HEK293 (cell line): ENCODE measurements around the gene STK16.

Source experiments
- CTCF ChIA-PET: fragments of 350-600 bp; formaldehyde crosslinking; extraction: SDS; loops from one replicate; lab custom pipeline; 2021; ENCODE audit warnings: antibody characterized with exemption; lab: Yijun Ruan, JAX
- POLR2A ChIA-PET: fragments of 300-600 bp; formaldehyde crosslinking; extraction: SDS; loops from one replicate; lab custom pipeline; 2020; ENCODE audit warnings: antibody characterized with exemption, inconsistent platforms; lab: Yijun Ruan, JAX
- H3K27ac ChIP-seq: fragments of 200-500 bp; sonication (Bioruptor generic); 2 replicates; pipeline ENCODE4 v1.5.1; 2014; ENCODE audit warnings: low read depth, low read length, control low read depth, inconsistent platforms; ENCODE audit errors: extremely low read depth
- H3K36me3 ChIP-seq, 2 experiments: fragments of 200-500 bp in 1 of 2; sonication (Bioruptor generic) in 1 of 2; 1 replicate in 1 of 2; 2 replicates in 1 of 2; pipeline ENCODE4 v1.5.1; 2014 to 2017; ENCODE audit warnings: inconsistent platforms in 2 of 2, low read length in 2 of 2; ENCODE audit not compliant: control insufficient read depth in 2 of 2, insufficient read depth in 1 of 2
- H3K4me1 ChIP-seq: fragments of 200-500 bp; sonication (Bioruptor generic); 2 replicates; pipeline ENCODE4 v1.5.1; 2014; ENCODE audit warnings: mild to moderate bottlenecking, low read length, inconsistent platforms; ENCODE audit not compliant: control insufficient read depth, insufficient read depth
- H3K4me3 ChIP-seq: 2 replicates; pipeline ENCODE4 v1.5.1; 2011; ENCODE audit warnings: low read depth, mild to moderate bottlenecking, control low read depth, low read length, moderate library complexity
- H3K9me3 ChIP-seq: fragments of 200-500 bp; sonication (Bioruptor generic); 2 replicates; pipeline ENCODE4 v1.5.1; 2014; ENCODE audit warnings: low read depth, low read length, inconsistent platforms; ENCODE audit not compliant: control insufficient read depth, insufficient read depth
- CTCF ChIP-seq: fragments of 450-650 bp; formaldehyde crosslinking; IDR thresholded peaks from 2 replicates; pipeline ENCODE4 v1.5.1; 2016; ENCODE audit warnings: missing biosample characterization, missing genetic modification characterization
- GLIS1 ChIP-seq: fragments of 450-650 bp; formaldehyde crosslinking; IDR thresholded peaks from 2 replicates; pipeline ENCODE4 v1.5.1; 2016; ENCODE audit warnings: missing biosample characterization, missing genetic modification characterization
- GLIS2 ChIP-seq: fragments of 450-650 bp; formaldehyde crosslinking; IDR thresholded peaks from 2 replicates; pipeline ENCODE4 v1.5.1; 2016; ENCODE audit warnings: missing biosample characterization, missing genetic modification characterization
- HIC1 ChIP-seq: fragments of 450-650 bp; formaldehyde crosslinking; IDR thresholded peaks from 2 replicates; pipeline ENCODE4 v1.5.1; 2016; ENCODE audit warnings: missing biosample characterization, missing genetic modification characterization
- HOXD13 ChIP-seq: sonication (generic); formaldehyde crosslinking; IDR thresholded peaks from 2 replicates; pipeline ENCODE4 v1.8.0; 2022; ENCODE audit warnings: missing genetic modification reagents, borderline replicate concordance
- REST ChIP-seq: fragments of 450-650 bp; formaldehyde crosslinking; IDR thresholded peaks from 2 replicates; pipeline ENCODE4 v1.5.1; 2016; ENCODE audit warnings: missing biosample characterization, missing genetic modification characterization
- ZBTB48 ChIP-seq: fragments of 450-650 bp; formaldehyde crosslinking; IDR thresholded peaks from 2 replicates; pipeline ENCODE4 v1.5.1; 2016; ENCODE audit warnings: missing biosample characterization, missing genetic modification characterization
- ZBTB7A ChIP-seq: fragments of 450-650 bp; formaldehyde crosslinking; IDR thresholded peaks from 2 replicates; pipeline ENCODE4 v1.5.1; 2016; ENCODE audit warnings: low read depth, missing biosample characterization, missing genetic modification characterization
- ZEB2 ChIP-seq: fragments of 450-650 bp; formaldehyde crosslinking; IDR thresholded peaks from 2 replicates; pipeline ENCODE4 v1.5.1; 2016; ENCODE audit warnings: missing biosample characterization, missing genetic modification characterization
- ZFHX2 ChIP-seq: fragments of 450-650 bp; formaldehyde crosslinking; conservative IDR thresholded peaks from 2 replicates; pipeline ENCODE4 v1.5.1; 2016; ENCODE audit warnings: missing biosample characterization, missing genetic modification characterization
- ZNF157 ChIP-seq: fragments of 450-650 bp; formaldehyde crosslinking; IDR thresholded peaks from 2 replicates; pipeline ENCODE4 v1.5.1; 2016; ENCODE audit warnings: missing biosample characterization, missing genetic modification characterization
- ZNF248 ChIP-seq: fragments of 450-650 bp; formaldehyde crosslinking; IDR thresholded peaks from 2 replicates; pipeline ENCODE4 v1.5.1; 2017; ENCODE audit warnings: missing biosample characterization, missing genetic modification characterization
- ZNF335 ChIP-seq: fragments of 450-650 bp; formaldehyde crosslinking; conservative IDR thresholded peaks from 2 replicates; pipeline ENCODE4 v1.5.1; 2016; ENCODE audit warnings: missing biosample characterization, missing genetic modification characterization
- ZNF341 ChIP-seq: fragments of 450-650 bp; formaldehyde crosslinking; IDR thresholded peaks from 2 replicates; pipeline ENCODE4; 2016; ENCODE audit warnings: low read depth, missing biosample characterization, missing genetic modification characterization
- ZNF362 ChIP-seq: fragments of 450-650 bp; formaldehyde crosslinking; IDR thresholded peaks from 2 replicates; pipeline ENCODE4 v1.5.1; 2016; ENCODE audit warnings: missing biosample characterization, missing genetic modification characterization
- ZNF416 ChIP-seq: fragments of 450-650 bp; formaldehyde crosslinking; IDR thresholded peaks from 2 replicates; pipeline ENCODE4 v1.5.1; 2016; ENCODE audit warnings: missing biosample characterization, missing genetic modification characterization
- ZNF658 ChIP-seq: fragments of 450-650 bp; formaldehyde crosslinking; IDR thresholded peaks from 2 replicates; pipeline ENCODE4; 2016; ENCODE audit warnings: missing biosample characterization, missing genetic modification characterization
- ZNF664 ChIP-seq: fragments of 450-650 bp; formaldehyde crosslinking; IDR thresholded peaks from 2 replicates; pipeline ENCODE4 v1.5.1; 2016; ENCODE audit warnings: missing biosample characterization, missing genetic modification characterization
- ZNF747 ChIP-seq: fragments of 450-650 bp; formaldehyde crosslinking; IDR thresholded peaks from 2 replicates; pipeline ENCODE4 v1.5.1; 2016; ENCODE audit warnings: missing biosample characterization, missing genetic modification characterization
- ZNF777 ChIP-seq: fragments of 450-650 bp; formaldehyde crosslinking; IDR thresholded peaks from 2 replicates; pipeline ENCODE4 v1.5.1; 2017; ENCODE audit warnings: missing biosample characterization, missing genetic modification characterization, borderline replicate concordance

STK16 gene

GRCh38 chr2:219216535-219216915, 28.8 kb upstream of the STK16 start:
- Histone ChIP-seq H3K36me3 (peaks cover 10 to 73% of the 10 kb centered on the region in 2 experiments; a peak in 2 of 3 replicates), H3K4me3 (no peak overlapping the region), H3K4me1 (no peaks in the 10 kb centered on the region), H3K27ac (no peak overlapping the region), H3K9me3 (no peaks in the 10 kb centered on the region)
- CTCF ChIA-PET, result interaction anchor here (0.6 to 2.5 kb wide), 6 partner anchors 10 to 309 kb away, joined by 3 to 13 read pairs (median 4); no protein-coding TSS in a partner anchor
- TF ChIP-seq ZEB2 (tag by site-specific recombination) (no peak), CTCF (no peak)
- POLR2A ChIA-PET, result interaction anchor here (1.2 to 6.2 kb wide), 3 partner anchors 10 to 29 kb away, joined by 3 to 42 read pairs (median 5); partner anchors contain the start of genes ANKZF1, ATG9A, GLB1L and STK16

- peak; percentile 54 for TF ChIP-seq ZNF341 (tag by site-specific recombination)
- 0 out of 2 replicates have a peak, but pooled peaks have one; percentile 68 for TF ChIP-seq ZBTB48 (tag by site-specific recombination)
- peak; percentile 91 for TF ChIP-seq REST
- TF ChIP-seq ZNF362 (tag by site-specific recombination), result no peak
- no peak for TF ChIP-seq ZFHX2
- no peak for TF ChIP-seq ZNF747 (tag by site-specific recombination)
- peak; percentile 55; the same call in 1 of the 2 replicates for TF ChIP-seq HOXD13
- no peak for TF ChIP-seq ZNF777 (tag by site-specific recombination)
- peak; percentile 43 for TF ChIP-seq GLIS1
- TF ChIP-seq ZNF658 (tag by site-specific recombination), result no peak
- no peak for TF ChIP-seq ZNF416
- no peak for TF ChIP-seq ZNF157
- TF ChIP-seq ZNF664 (tag by site-specific recombination), result no peak
- no peak for TF ChIP-seq ZNF248 (tag by site-specific recombination)
- no peak for TF ChIP-seq ZBTB7A (tag by site-specific recombination)
- peak; percentile 86 for TF ChIP-seq ZNF335 (tag by site-specific recombination)
- TF ChIP-seq HIC1 (tag by site-specific recombination), result peak; percentile 43; the same call in 1 of the 2 replicates
- peak; percentile 37; the same call in 1 of the 2 replicates for TF ChIP-seq GLIS2
- TF ChIP-seq, all 188 proteins: peak for 8
- CTCF ChIA-PET, result interaction anchor here (0.5 to 2.6 kb wide), 6 partner anchors 42 to 507 kb away, joined by 3 to 9 read pairs (median 4); partner anchors contain the start of gene TTLL4
- no peaks in the 10 kb centered on the region for H3K4me1 ChIP-seq
- POLR2A ChIA-PET, result interaction anchor here (0.6 to 6.2 kb wide), 10 partner anchors 9 to 61 kb away, joined by 3 to 42 read pairs (median 6); partner anchors contain the start of genes ANKZF1, ATG9A, CNPPD1 and DNAJB2
- peak overlapping the region; percentile 80 for H3K27ac ChIP-seq
- no peaks in the 10 kb centered on the region for H3K9me3 ChIP-seq
- H3K36me3 ChIP-seq, result peaks cover 3 to 76% of the 10 kb centered on the region in 2 experiments; a peak in 2 of 3 replicates
- H3K4me3 ChIP-seq, result peak overlapping the region; percentile 27
These were observed 27.0 kb upstream of the STK16 start for GRCh38 chr2:219218217-219218731.
